ENCODE data around the gene UBE2R2. TPM values are rescaled to one million over a fixed set of nuclear protein-coding genes. Genes with fewer than 3 reads are reported as not detected.
"Not testable (repeated sequence)": the region's sequence is repeated elsewhere in the genome, so short reads cannot be mapped to it uniquely, and the experiment has no call there.

UBE2R2 gene
- total and polyA plus RNA-seq, 2 donors (not counting 3 experiments of a cell fraction or from before 2014, with no cell fraction given), result 23.9 to 54.3 TPM

DNA sequence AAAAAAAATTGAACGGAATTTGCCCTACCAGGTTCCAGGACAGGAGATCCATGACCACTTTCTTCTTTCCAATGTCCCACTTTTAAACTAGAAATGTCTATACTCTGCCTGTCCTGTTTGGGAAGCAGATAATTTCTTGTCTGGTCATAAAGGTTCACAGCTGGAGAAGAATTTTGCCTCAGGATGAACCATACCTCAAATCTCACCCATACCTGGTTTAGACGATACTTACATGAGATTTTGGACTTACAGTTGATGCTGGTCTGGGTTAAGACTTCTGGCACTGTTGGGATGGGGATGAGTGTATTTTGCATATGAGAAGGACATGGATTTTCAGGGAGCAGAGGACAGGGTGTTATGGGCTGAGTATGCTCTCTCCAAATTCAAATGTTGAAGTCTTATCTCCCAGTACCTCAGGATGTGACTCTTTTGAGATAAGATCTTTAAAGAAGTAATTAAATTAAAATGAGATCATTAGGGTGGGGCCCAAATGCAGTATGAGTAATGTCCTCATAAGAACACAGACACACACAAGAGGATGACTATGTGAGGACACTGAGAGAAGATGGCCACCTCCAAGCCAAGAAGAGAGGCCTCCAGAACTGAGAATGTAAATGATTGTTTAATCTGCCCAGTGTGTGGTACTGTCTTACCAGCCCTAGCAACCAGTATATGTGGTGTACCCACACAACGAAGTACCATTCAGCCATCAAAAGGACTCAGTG is 46.6 kb upstream of the UBE2R2 start:
- H3K9ac ChIP-seq (replicated peaks; ENCODE audit: extremely low read depth, insufficient read depth, low read length); CTCF ChIA-PET; H3K36me3 ChIP-seq (ENCODE audit: control insufficient read depth in 2 of 2, extremely low read depth in 1 of 2, insufficient read depth in 2 of 2, low read length in 2 of 2); H3K79me2 ChIP-seq (ENCODE audit: control insufficient read depth, insufficient read depth, low read length); H3K4me3 ChIP-seq (replicated peaks in 1 of 3; ENCODE audit: insufficient read depth in 1 of 3, low read depth in 1 of 3, low read length in 3 of 3); H3K27ac ChIP-seq (ENCODE audit: insufficient read depth, low read depth, low read length); dilution Hi-C loops (cut with MboI; ENCODE audit: extremely low pct_ligation_motif_present, low sequenced_read_pairs); H3K27me3 ChIP-seq (ENCODE audit: control insufficient read depth in 2 of 2, insufficient read depth in 2 of 2, low read length in 2 of 2); intact Hi-C loops (cut with micrococcal nuclease); H4K20me1 ChIP-seq (replicated peaks; ENCODE audit: control insufficient read depth, extremely low read depth, insufficient read depth, low read length); H3K9me3 ChIP-seq (replicated peaks; ENCODE audit: control insufficient read depth, insufficient read depth, low read length); H3K4me2 ChIP-seq (ENCODE audit: insufficient read depth, low read length); H3K9me1 ChIP-seq (replicated peaks; ENCODE audit: control insufficient read depth, extremely low read depth, insufficient read depth, low read length); POLR2A ChIA-PET; H2AFZ ChIP-seq (ENCODE audit: low read depth, low read length): not testable (repeated sequence)
- FAIRE-seq, result peak; percentile 80
- peak; percentile 36 for DNase-seq (ENCODE audit: low read depth, low spot score)
- peaks cover 13% of the 10 kb centered on the region for H3K4me1 ChIP-seq (ENCODE audit: control insufficient read depth, extremely low read depth, insufficient read depth, low read length)
- TF ChIP-seq FOS (IDR thresholded peaks at IDR 0.05; ENCODE audit: borderline replicate concordance, insufficient read depth, low read length) (peak; percentile 51), GATA2 (IDR thresholded peaks at IDR 0.05; ENCODE audit: insufficient read depth, insufficient read length, low read depth, low read length) (peak; percentile 92)
- BruUV-seq (replicated peaks), result TSS peak; percentile 41

DNA sequence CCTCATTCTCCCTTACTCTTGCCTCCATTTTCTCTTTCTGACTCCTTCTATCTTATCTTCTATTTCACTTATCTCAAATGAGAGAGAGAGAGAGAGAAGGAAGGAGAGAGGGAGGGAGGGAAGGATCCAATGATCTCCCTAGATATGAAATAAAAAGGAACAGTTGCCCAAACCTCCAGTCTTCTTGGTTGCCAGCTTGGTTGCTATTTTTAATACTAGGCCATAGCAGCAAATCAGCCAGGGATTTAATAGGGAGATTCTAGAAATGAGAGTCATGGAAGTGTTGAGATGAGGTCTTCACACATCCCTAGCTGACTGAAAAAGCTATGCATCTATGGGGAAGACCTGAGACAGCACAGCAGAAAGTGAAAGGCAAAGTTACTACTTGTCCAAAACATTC is 43.8 kb upstream of the UBE2R2 start:
- H3K4me2 ChIP-seq (ENCODE audit: insufficient read depth, low read length); BruUV-seq (replicated peaks); H3K9ac ChIP-seq (replicated peaks; ENCODE audit: extremely low read depth, insufficient read depth, low read length); H3K9me1 ChIP-seq (replicated peaks; ENCODE audit: control insufficient read depth, extremely low read depth, insufficient read depth, low read length); intact Hi-C loops (cut with micrococcal nuclease); H3K79me2 ChIP-seq (ENCODE audit: control insufficient read depth, insufficient read depth, low read length); DNase-seq (ENCODE audit: low read depth, low spot score); H3K27ac ChIP-seq (ENCODE audit: insufficient read depth, low read depth, low read length); H3K36me3 ChIP-seq (ENCODE audit: control insufficient read depth in 2 of 2, extremely low read depth in 1 of 2, insufficient read depth in 2 of 2, low read length in 2 of 2); POLR2A ChIA-PET; H3K4me1 ChIP-seq (ENCODE audit: control insufficient read depth, extremely low read depth, insufficient read depth, low read length); H3K9me3 ChIP-seq (replicated peaks; ENCODE audit: control insufficient read depth, insufficient read depth, low read length); FAIRE-seq; H3K4me3 ChIP-seq (replicated peaks in 1 of 3; ENCODE audit: insufficient read depth in 1 of 3, low read depth in 1 of 3, low read length in 3 of 3); H4K20me1 ChIP-seq (replicated peaks; ENCODE audit: control insufficient read depth, extremely low read depth, insufficient read depth, low read length); dilution Hi-C loops (cut with MboI; ENCODE audit: extremely low pct_ligation_motif_present, low sequenced_read_pairs); H3K27me3 ChIP-seq (ENCODE audit: control insufficient read depth in 2 of 2, insufficient read depth in 2 of 2, low read length in 2 of 2); H2AFZ ChIP-seq (ENCODE audit: low read depth, low read length): not testable (repeated sequence)
- CTCF ChIA-PET, result interaction anchor here (1.0 kb wide), 1 partner anchor 35 kb away, joined by 3 read pairs; no protein-coding TSS in a partner anchor

DNA sequence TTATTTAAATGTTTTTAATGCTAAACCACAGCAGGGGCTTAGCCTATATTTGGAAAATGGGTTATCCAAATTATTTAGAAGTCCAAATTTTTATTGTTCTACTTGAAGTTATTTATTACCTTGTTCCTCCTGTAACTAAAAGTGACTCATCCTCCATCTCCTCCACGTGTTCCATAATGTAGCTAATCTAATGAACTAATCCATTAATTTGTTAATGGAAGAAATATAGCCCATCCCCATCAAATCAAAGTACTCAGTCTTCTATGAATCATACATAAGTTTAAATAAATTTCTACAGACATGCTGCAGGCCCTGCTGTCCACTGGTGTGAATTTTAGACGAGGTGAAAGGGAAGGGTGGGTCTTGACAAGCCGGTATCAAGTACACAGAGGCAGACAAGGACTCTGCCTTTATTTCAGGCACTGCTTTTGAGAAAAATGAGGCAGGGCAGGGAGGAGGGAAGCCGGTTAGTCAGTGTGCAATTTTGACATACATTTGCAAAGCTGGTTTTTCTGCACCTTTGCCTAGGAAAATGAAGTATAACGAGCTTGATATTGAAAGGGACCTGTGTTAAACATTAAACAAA is 42.8 kb upstream of the UBE2R2 start:
- H3K27ac ChIP-seq (ENCODE audit: insufficient read depth, low read depth, low read length); H3K79me2 ChIP-seq (ENCODE audit: control insufficient read depth, insufficient read depth, low read length); dilution Hi-C loops (cut with MboI; ENCODE audit: extremely low pct_ligation_motif_present, low sequenced_read_pairs); H3K9me3 ChIP-seq (replicated peaks; ENCODE audit: control insufficient read depth, insufficient read depth, low read length); H3K4me2 ChIP-seq (ENCODE audit: insufficient read depth, low read length); H3K9me1 ChIP-seq (replicated peaks; ENCODE audit: control insufficient read depth, extremely low read depth, insufficient read depth, low read length); H3K4me3 ChIP-seq (replicated peaks in 1 of 3; ENCODE audit: insufficient read depth in 1 of 3, low read depth in 1 of 3, low read length in 3 of 3); H2AFZ ChIP-seq (ENCODE audit: low read depth, low read length); FAIRE-seq; POLR2A ChIA-PET; intact Hi-C loops (cut with micrococcal nuclease); DNase-seq (ENCODE audit: low read depth, low spot score); H4K20me1 ChIP-seq (replicated peaks; ENCODE audit: control insufficient read depth, extremely low read depth, insufficient read depth, low read length); H3K4me1 ChIP-seq (ENCODE audit: control insufficient read depth, extremely low read depth, insufficient read depth, low read length); H3K27me3 ChIP-seq (ENCODE audit: control insufficient read depth in 2 of 2, insufficient read depth in 2 of 2, low read length in 2 of 2); H3K9ac ChIP-seq (replicated peaks; ENCODE audit: extremely low read depth, insufficient read depth, low read length); H3K36me3 ChIP-seq (ENCODE audit: control insufficient read depth in 2 of 2, extremely low read depth in 1 of 2, insufficient read depth in 2 of 2, low read length in 2 of 2); BruUV-seq (replicated peaks): not testable (repeated sequence)
- CTCF ChIA-PET, result interaction anchor here (0.6 to 1.5 kb wide), 2 partner anchors 36 to 150 kb away, joined by 3 to 10 read pairs; no protein-coding TSS in a partner anchor
